ENCODE data around the gene OGFR.

OGFR gene

DNA sequence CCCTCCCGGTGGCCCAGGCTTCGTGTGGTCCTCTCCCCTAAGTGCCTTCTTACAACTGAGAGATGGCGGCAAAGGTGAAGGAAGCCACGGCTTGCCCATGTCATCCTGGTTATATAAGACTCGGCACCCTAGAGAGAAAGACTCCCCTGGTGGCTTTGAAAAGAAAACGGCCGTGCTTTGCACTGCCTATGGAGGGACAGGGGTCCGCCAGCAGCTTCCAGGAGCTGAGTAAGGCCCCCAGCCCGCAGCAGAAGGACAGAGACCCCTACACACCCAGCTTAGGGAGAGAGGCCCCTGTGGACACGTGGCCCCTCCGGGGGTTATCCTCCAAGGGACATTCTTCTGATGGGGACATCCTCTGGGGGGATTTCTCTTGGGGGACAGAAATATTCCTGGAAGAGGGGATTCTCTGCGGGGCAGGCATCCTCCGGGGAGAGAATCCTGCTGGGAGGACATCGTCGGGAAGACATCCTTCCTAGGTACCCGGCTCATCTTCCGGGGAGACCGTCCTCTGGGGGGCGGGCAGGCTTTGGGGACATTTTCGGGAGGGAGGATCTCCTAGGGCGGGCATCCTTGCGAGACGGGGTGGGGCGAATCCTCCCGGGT lies 511 bp upstream of the OGFR start:
- Histone ChIP-seq H3K36me3 (peaks cover 35% of the 10 kb centered on the region), H3K4me3 (ENCODE audit: low read depth, low read length) (peak overlapping the region; percentile 63), H3K9me3 (no peaks in the 10 kb centered on the region), H3K4me1 (no peaks in the 10 kb centered on the region; the same call in 1 of the 2 replicates), H3K27me3 (no peaks in the 10 kb centered on the region)
- no peak for DNase-seq
- TF ChIP-seq, protein P1, sequence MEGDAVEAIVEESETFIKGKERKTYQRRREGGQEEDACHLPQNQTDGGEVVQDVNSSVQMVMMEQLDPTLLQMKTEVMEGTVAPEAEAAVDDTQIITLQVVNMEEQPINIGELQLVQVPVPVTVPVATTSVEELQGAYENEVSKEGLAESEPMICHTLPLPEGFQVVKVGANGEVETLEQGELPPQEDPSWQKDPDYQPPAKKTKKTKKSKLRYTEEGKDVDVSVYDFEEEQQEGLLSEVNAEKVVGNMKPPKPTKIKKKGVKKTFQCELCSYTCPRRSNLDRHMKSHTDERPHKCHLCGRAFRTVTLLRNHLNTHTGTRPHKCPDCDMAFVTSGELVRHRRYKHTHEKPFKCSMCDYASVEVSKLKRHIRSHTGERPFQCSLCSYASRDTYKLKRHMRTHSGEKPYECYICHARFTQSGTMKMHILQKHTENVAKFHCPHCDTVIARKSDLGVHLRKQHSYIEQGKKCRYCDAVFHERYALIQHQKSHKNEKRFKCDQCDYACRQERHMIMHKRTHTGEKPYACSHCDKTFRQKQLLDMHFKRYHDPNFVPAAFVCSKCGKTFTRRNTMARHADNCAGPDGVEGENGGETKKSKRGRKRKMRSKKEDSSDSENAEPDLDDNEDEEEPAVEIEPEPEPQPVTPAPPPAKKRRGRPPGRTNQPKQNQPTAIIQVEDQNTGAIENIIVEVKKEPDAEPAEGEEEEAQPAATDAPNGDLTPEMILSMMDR (IDR thresholded peaks at IDR 0.05; ENCODE audit: low read depth, low read length): peak; percentile 25

DNA sequence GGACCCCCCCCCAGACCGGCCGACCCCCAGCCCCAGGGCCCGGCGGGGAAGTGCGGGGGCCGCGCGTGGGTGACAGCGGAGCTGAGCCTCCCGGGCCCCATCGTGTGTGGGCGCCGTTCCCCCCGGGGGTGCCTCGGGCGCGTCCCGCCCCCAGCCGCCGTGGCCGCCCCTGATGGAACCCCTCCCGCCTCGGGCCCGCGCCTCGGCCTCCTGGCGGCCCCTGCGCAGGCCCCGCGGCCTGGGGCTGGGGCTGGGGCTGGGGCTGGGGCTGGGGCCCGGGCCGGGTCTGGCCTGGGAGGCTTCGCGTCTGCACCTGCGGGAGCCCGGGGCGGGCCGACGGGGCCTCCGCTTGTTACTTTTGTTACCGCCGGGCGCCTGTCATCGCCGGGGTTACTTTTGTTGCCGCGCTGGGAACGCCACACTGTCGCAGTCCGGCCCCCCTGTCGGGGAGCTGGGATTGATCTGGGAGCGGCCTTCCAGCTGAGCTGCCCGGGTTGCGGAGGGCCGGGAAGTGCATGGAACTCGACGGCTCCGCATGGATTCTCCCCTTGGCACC lies 598 bp downstream of the OGFR start:
- TF ChIP-seq, protein P1 (IDR thresholded peaks at IDR 0.05; ENCODE audit: low read depth, low read length): peak; percentile 29; the same call in 1 of the 2 replicates
- Histone ChIP-seq H3K9me3 (no peaks in the 10 kb centered on the region), H3K36me3 (peaks cover 38% of the 10 kb centered on the region), H3K4me1 (no peaks in the 10 kb centered on the region; the same call in 1 of the 2 replicates), H3K27me3 (no peaks in the 10 kb centered on the region), H3K4me3 (ENCODE audit: low read depth, low read length) (peak overlapping the region; percentile 63)
- DNase-seq: peak; percentile 64

DNA sequence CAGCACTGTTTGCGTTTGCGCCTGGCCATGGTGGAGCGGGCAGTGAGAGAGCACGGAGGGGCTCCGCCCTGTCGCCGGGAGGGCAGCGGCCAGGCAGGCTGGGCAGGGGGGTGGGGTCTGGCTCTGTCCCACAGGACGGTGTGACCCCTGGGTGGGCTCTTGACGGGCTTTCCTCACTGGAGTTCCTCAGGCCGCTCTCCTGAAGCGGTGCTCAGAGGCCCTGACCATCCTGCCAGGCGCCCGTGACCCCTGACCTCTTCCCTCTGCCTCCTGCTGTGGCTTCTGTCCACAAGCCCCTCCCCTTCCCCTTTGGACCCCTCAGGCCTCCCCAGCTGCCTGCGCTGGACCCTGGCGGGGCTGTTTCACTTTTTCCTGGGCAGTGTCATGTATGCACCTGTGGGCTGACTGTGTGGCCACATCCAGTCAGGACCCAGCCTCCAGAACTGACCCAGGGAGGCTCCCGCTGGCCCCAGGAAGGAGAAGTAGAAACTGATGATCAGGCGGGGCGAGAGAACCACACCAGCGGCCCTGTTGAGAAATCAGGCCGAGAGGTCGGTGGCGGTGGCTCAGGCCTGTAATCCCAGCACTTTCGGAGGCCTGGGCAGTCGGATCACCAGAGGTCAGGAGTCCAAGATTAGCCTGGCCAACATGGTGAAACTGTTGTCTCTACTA lies 1.2 kb downstream of the OGFR start:
- TF ChIP-seq, protein P1 (IDR thresholded peaks at IDR 0.05; ENCODE audit: low read depth, low read length): no peak
- Histone ChIP-seq H3K9me3 (no peaks in the 10 kb centered on the region), H3K27me3 (no peaks in the 10 kb centered on the region), H3K4me1 (no peaks in the 10 kb centered on the region; the same call in 1 of the 2 replicates), H3K36me3 (peaks cover 38% of the 10 kb centered on the region), H3K4me3 (ENCODE audit: low read depth, low read length) (peak overlapping the region; percentile 63)
- DNase-seq: no peak

DNA sequence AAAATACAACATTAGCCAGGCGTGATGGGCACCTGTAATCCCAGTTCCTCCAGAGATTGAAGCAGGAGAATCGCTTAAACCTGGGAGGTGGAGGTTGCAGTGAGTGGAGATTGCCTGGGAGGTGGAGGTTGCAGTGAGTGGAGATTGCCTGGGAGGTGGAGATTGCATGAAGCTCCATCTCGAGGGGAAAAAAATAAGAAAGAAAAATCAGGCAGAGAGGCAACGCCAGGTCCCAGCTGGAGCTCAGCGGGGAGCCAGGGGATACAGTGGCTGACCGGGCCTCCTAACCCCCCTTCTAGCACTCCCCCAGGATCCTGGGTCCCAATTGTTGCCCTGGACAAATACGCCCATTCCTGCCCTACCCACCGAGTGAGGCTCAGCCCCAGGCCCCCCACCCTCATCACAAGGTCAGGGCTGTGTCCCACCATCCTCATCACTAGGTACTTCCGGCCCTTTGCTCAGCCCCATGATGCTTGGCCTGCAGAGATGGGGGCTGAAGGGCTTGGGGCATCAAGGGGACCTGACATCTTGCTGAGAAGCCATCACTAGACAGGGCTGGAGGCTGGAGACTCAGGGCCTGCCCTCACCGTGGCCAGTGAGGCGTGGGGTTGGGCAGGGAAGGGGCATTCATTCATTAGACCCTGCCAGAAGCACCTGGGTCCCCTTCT lies 1.9 kb downstream of the OGFR start:
- Histone ChIP-seq H3K36me3 (peaks cover 37% of the 10 kb centered on the region), H3K9me3 (no peaks in the 10 kb centered on the region), H3K4me1 (no peaks in the 10 kb centered on the region; the same call in 1 of the 2 replicates), H3K27me3 (no peaks in the 10 kb centered on the region), H3K4me3 (ENCODE audit: low read depth, low read length) (peak overlapping the region; percentile 63)
- no peak for DNase-seq
- TF ChIP-seq, protein P1 (IDR thresholded peaks at IDR 0.05; ENCODE audit: low read depth, low read length): no peak

DNA sequence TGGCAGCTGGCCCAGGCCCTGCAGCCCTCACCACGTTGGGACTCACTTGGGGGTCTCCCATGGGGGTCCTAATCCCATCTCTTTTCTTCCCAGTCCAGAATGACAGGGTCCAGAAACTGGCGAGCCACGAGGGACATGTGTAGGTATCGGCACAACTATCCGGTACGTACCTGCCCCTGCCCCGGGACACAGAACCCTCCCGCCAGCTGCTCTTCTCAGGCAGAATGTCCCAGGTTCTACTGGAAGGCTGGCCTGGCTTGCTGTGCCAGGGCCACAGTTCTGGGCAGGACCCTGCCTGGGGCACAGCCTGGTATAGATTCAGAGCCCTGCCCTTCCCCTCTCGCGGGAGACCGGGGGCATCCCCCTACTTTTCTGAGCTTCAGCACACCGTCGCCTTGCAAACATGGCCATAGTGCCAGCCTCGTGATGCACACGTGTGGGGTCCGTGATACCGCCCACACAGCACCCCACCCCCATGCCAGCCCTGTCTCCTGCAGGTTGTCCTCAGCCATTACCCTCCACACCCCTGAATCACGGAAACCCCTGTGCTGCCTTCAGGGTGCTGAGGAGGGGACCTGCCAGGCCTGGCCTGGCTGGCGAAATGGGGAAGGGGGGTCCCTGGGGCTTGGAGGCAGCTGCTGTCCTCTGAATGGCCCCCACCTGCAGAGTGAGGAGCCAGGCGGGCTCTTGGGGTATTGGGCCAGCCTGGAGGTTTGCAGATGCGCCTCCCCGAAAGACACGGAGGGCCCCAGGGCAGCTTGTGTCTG lies 3.0 kb downstream of the OGFR start:
- H3K36me3 ChIP-seq: peaks cover 44% of the 10 kb centered on the region

More for the DNA sequence above, 3.0 kb downstream of the OGFR start:
- TF ChIP-seq, protein P1 (IDR thresholded peaks at IDR 0.05; ENCODE audit: low read depth, low read length): no peak
- H3K9me3 ChIP-seq: no peaks in the 10 kb centered on the region
- H3K4me1 ChIP-seq: no peaks in the 10 kb centered on the region; the same call in 1 of the 2 replicates
- no peaks in the 10 kb centered on the region for H3K27me3 ChIP-seq
- no peak overlapping the region for H3K4me3 ChIP-seq (ENCODE audit: low read depth, low read length)
- no peak for DNase-seq
